ENCODE results near the gene PDE6C.

DNA sequence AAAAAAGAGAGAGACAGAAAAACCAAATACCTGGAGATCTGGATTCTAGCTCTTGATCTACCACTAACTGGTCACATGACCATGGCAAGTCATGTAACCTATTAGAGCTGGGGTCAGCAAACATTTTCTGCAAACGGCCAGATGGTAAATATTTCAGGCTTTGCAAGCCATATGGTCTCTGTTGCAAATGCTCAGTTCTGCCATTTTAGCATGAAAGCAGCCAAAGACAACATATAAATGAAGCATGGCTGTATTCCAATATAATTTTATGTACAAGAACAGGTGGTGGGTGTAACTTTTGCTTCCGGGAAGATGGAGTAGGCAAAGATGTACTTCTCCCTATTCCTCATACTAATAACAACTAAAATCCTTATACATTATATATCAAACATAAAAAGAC is 83.4 kb downstream of the PDE6C start:
- TF ChIP-seq EP300 (IDR thresholded peaks at IDR 0.05) = no peak
- TF ChIP-seq, protein P1, sequence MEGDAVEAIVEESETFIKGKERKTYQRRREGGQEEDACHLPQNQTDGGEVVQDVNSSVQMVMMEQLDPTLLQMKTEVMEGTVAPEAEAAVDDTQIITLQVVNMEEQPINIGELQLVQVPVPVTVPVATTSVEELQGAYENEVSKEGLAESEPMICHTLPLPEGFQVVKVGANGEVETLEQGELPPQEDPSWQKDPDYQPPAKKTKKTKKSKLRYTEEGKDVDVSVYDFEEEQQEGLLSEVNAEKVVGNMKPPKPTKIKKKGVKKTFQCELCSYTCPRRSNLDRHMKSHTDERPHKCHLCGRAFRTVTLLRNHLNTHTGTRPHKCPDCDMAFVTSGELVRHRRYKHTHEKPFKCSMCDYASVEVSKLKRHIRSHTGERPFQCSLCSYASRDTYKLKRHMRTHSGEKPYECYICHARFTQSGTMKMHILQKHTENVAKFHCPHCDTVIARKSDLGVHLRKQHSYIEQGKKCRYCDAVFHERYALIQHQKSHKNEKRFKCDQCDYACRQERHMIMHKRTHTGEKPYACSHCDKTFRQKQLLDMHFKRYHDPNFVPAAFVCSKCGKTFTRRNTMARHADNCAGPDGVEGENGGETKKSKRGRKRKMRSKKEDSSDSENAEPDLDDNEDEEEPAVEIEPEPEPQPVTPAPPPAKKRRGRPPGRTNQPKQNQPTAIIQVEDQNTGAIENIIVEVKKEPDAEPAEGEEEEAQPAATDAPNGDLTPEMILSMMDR (IDR thresholded peaks at IDR 0.05) = no peak
